CD4-positive, CD25-positive, alpha-beta regulatory T cell (primary cell): ENCODE measurements around the gene SGCD. TPM values are rescaled to one million over a fixed set of nuclear protein-coding genes. Genes with fewer than 3 reads are reported as not detected.

Source experiments
- ATAC-seq, 2 donors: fragments of 150-1000 bp; cut with Tn5 transposase; one replicate each; pipeline ENCODE4 v1.10.0; 2021; ENCODE audit warnings: low read depth in 2 of 2, moderate number of reproducible peaks in 2 of 2, moderate library complexity in 1 of 2
- DNase-seq, 3 donors: peaks; one replicate each; pipeline versions ENCODE4 v3.0.0 to v3.0.0-alpha.2; 2012 to 2022; ENCODE audit warnings: mixed read lengths in 1 of 3
- H3K27ac ChIP-seq: one replicate; pipeline ENCODE4 v1.7.0; 2013; ENCODE audit warnings: mild to moderate bottlenecking, low read length; ENCODE audit not compliant: insufficient read depth, poor library complexity, severe bottlenecking
- H3K27me3 ChIP-seq: one replicate; pipeline ENCODE4 v1.7.0; 2013; ENCODE audit warnings: low read length; ENCODE audit not compliant: control insufficient read depth, insufficient read depth
- H3K36me3 ChIP-seq: one replicate; pipeline ENCODE4 v1.7.0; 2013; ENCODE audit warnings: mild to moderate bottlenecking, low read length, moderate library complexity; ENCODE audit not compliant: control insufficient read depth, insufficient read depth
- H3K4me1 ChIP-seq: 2 replicates; pipeline ENCODE4 v1.7.0; 2013; ENCODE audit warnings: mild to moderate bottlenecking, low read length; ENCODE audit not compliant: insufficient read depth, control insufficient read depth, poor library complexity, severe bottlenecking
- H3K4me3 ChIP-seq: one replicate; pipeline ENCODE4 v1.7.0; 2013; ENCODE audit warnings: low read depth, mild to moderate bottlenecking, low read length, moderate library complexity
- H3K9me3 ChIP-seq, 2 experiments: 1 replicate in 1 of 2; 2 replicates in 1 of 2; pipeline ENCODE4 v1.7.0; 2013; ENCODE audit warnings: low read length in 2 of 2, mild to moderate bottlenecking in 1 of 2, moderate library complexity in 1 of 2; ENCODE audit not compliant: control insufficient read depth in 2 of 2
- H3K27ac Mint-ChIP-seq, 3 donors: one replicate each; pipeline ENCODE4 v1.8.0; 2020 to 2022; ENCODE audit warnings: mild to moderate bottlenecking in 3 of 3, mixed read lengths in 3 of 3, moderate library complexity in 2 of 3
- H3K27me3 Mint-ChIP-seq: one replicate; pipeline ENCODE4 v1.8.0; 2022; ENCODE audit warnings: mild to moderate bottlenecking, mixed read lengths
- H3K36me3 Mint-ChIP-seq: one replicate; pipeline ENCODE4 v1.8.0; 2020; ENCODE audit warnings: mixed read lengths
- H3K4me1 Mint-ChIP-seq, 4 donors: one replicate each; pipeline ENCODE4 v1.8.0; 2020 to 2022; ENCODE audit warnings: mixed read lengths in 4 of 4, mild to moderate bottlenecking in 1 of 4
- H3K4me3 Mint-ChIP-seq, 4 donors: one replicate each; pipeline ENCODE4 v1.8.0; 2020 to 2022; ENCODE audit warnings: mild to moderate bottlenecking in 4 of 4, mixed read lengths in 4 of 4, moderate library complexity in 3 of 4
- H3K9me3 Mint-ChIP-seq, 7 donors: one replicate each; pipeline ENCODE4 v1.8.0; 2020 to 2022; ENCODE audit warnings: mixed read lengths in 7 of 7, mild to moderate bottlenecking in 3 of 7, moderate library complexity in 2 of 7
- polyA plus RNA-seq, 4 donors: library from polyadenylated mRNA; unstranded; fragments of 300-500 nt; fragmentation: Illumina TruSeq; gene quantifications; one replicate each; pipeline ENCODE4 v1.2.3, GENCODE V29; 2021
- total RNA-seq: library from RNA; stranded (reverse); gene quantifications from one replicate; pipeline ENCODE4 v1.2.3, GENCODE V29; 2022

SGCD gene
- total and polyA plus RNA-seq, 5 donors from 2014 or later: not detected

GRCh38 chr5:156446526-156446925 lies 119.6 kb downstream of the SGCD start:
- Mint-ChIP-seq H3K9me3 (peaks cover 0 to 4% (median 0%) of the 10 kb centered on the region in 7 donors), H3K36me3 (no peaks in the 10 kb centered on the region), H3K4me1 (no peaks in the 10 kb centered on the region), H3K27ac (no peak overlapping the region), H3K4me3 (no peak overlapping the region), H3K27me3 (peaks cover 15% of the 10 kb centered on the region)
- H3K27ac ChIP-seq: no peak overlapping the region
- ATAC-seq: no peak
- H3K27me3 ChIP-seq: peaks cover 12% of the 10 kb centered on the region
- no peaks in the 10 kb centered on the region for H3K4me1 ChIP-seq
- DNase-seq: no peak
- no peaks in the 10 kb centered on the region for H3K36me3 ChIP-seq
- H3K9me3 ChIP-seq: no peaks in the 10 kb centered on the region
- H3K4me3 ChIP-seq: no peak overlapping the region

- no peaks in the 10 kb centered on the region for H3K9me3 ChIP-seq
- Mint-ChIP-seq H3K4me3 (no peak overlapping the region), H3K36me3 (no peaks in the 10 kb centered on the region), H3K9me3 (peaks cover 0 to 6% (median 0%) of the 10 kb centered on the region in 7 donors), H3K4me1 (no peaks in the 10 kb centered on the region), H3K27ac (no peak overlapping the region), H3K27me3 (peaks cover 25% of the 10 kb centered on the region)
- H3K4me3 ChIP-seq: no peak overlapping the region
- no peaks in the 10 kb centered on the region for H3K36me3 ChIP-seq
- H3K4me1 ChIP-seq: no peaks in the 10 kb centered on the region
- no peak overlapping the region for H3K27ac ChIP-seq
- no peak for DNase-seq
- ATAC-seq: no peak
- H3K27me3 ChIP-seq: peaks cover 4% of the 10 kb centered on the region
These were observed 123.8 kb downstream of the SGCD start for GRCh38 chr5:156450778-156451177.

- Histone ChIP-seq H3K27ac (no peak overlapping the region), H3K27me3 (peaks cover 4% of the 10 kb centered on the region), H3K36me3 (no peaks in the 10 kb centered on the region), H3K4me3 (no peak overlapping the region), H3K9me3 (no peaks in the 10 kb centered on the region), H3K4me1 (no peaks in the 10 kb centered on the region)
- H3K27ac Mint-ChIP-seq: no peak overlapping the region
- DNase-seq (no peak), ATAC-seq (no peak)
- no peaks in the 10 kb centered on the region for H3K4me1 Mint-ChIP-seq
- H3K4me3 Mint-ChIP-seq: no peak overlapping the region
- peaks cover 20% of the 10 kb centered on the region for H3K27me3 Mint-ChIP-seq
- peaks cover 0 to 6% (median 0%) of the 10 kb centered on the region in 7 donors for H3K9me3 Mint-ChIP-seq
- no peaks in the 10 kb centered on the region for H3K36me3 Mint-ChIP-seq
These were observed 124.5 kb downstream of the SGCD start for GRCh38 chr5:156451505-156451904.

GRCh38 chr5:156456857-156457256 lies 129.9 kb downstream of the SGCD start:
- no peak overlapping the region for H3K27ac Mint-ChIP-seq
- no peaks in the 10 kb centered on the region for H3K36me3 Mint-ChIP-seq
- no peak overlapping the region for H3K27ac ChIP-seq
- H3K36me3 ChIP-seq: no peaks in the 10 kb centered on the region
- H3K4me3 ChIP-seq: no peak overlapping the region
- H3K27me3 ChIP-seq: no peaks in the 10 kb centered on the region
- H3K27me3 Mint-ChIP-seq: peaks cover 16% of the 10 kb centered on the region
- no peaks in the 10 kb centered on the region for H3K4me1 Mint-ChIP-seq
- no peaks in the 10 kb centered on the region for H3K9me3 ChIP-seq
- H3K4me1 ChIP-seq: no peaks in the 10 kb centered on the region
- no peak overlapping the region for H3K4me3 Mint-ChIP-seq
- no peak for DNase-seq
- peaks cover 0 to 4% (median 0%) of the 10 kb centered on the region in 7 donors for H3K9me3 Mint-ChIP-seq
- ATAC-seq: no peak

- Histone ChIP-seq H3K27ac (no peak overlapping the region), H3K36me3 (no peaks in the 10 kb centered on the region)
- DNase-seq: no peak
These were observed 132.9 kb downstream of the SGCD start for GRCh38 chr5:156459812-156460385.

GRCh38 chr5:156460471-156460870 lies 133.5 kb downstream of the SGCD start:
- Histone ChIP-seq H3K4me3 (no peak overlapping the region), H3K9me3 (no peaks in the 10 kb centered on the region), H3K27me3 (no peaks in the 10 kb centered on the region), H3K36me3 (no peaks in the 10 kb centered on the region), H3K27ac (no peak overlapping the region), H3K4me1 (no peaks in the 10 kb centered on the region)
- Mint-ChIP-seq H3K9me3 (peaks cover 0 to under 1% (median 0%) of the 10 kb centered on the region in 7 donors), H3K36me3 (no peaks in the 10 kb centered on the region), H3K27me3 (no peaks in the 10 kb centered on the region), H3K27ac (no peak overlapping the region), H3K4me1 (no peaks in the 10 kb centered on the region), H3K4me3 (no peak overlapping the region)
- ATAC-seq (no peak), DNase-seq (no peak)

More at GRCh38 chr5:156459812-156460385, 132.9 kb downstream of the SGCD start:
- H3K9me3 Mint-ChIP-seq: no peaks in the 10 kb centered on the region
- no peaks in the 10 kb centered on the region for H3K4me1 ChIP-seq
- H3K27me3 Mint-ChIP-seq: peaks cover 3% of the 10 kb centered on the region
- H3K4me3 Mint-ChIP-seq: no peak overlapping the region
- H3K9me3 ChIP-seq: no peaks in the 10 kb centered on the region
- no peak overlapping the region for H3K27ac Mint-ChIP-seq
- no peak for ATAC-seq
- H3K27me3 ChIP-seq: no peaks in the 10 kb centered on the region
- no peaks in the 10 kb centered on the region for H3K36me3 Mint-ChIP-seq
- no peaks in the 10 kb centered on the region for H3K4me1 Mint-ChIP-seq
- no peak overlapping the region for H3K4me3 ChIP-seq

GRCh38 chr5:156466871-156467270 lies 139.9 kb downstream of the SGCD start:
- H3K4me1 ChIP-seq: no peaks in the 10 kb centered on the region
- no peaks in the 10 kb centered on the region for H3K36me3 Mint-ChIP-seq
- H3K27ac ChIP-seq: no peak overlapping the region
- H3K9me3 Mint-ChIP-seq: peaks cover 0 to 2% (median 0%) of the 10 kb centered on the region in 7 donors
- peaks cover 1% of the 10 kb centered on the region for H3K27me3 ChIP-seq
- H3K9me3 ChIP-seq: no peaks in the 10 kb centered on the region
- no peak overlapping the region for H3K4me3 Mint-ChIP-seq
- no peak overlapping the region for H3K4me3 ChIP-seq
- peaks cover 4% of the 10 kb centered on the region for H3K27me3 Mint-ChIP-seq
- no peak overlapping the region for H3K27ac Mint-ChIP-seq
- no peak for DNase-seq
- no peaks in the 10 kb centered on the region for H3K36me3 ChIP-seq
- ATAC-seq: no peak
- H3K4me1 Mint-ChIP-seq: no peaks in the 10 kb centered on the region

GRCh38 chr5:156469636-156470035 lies 142.7 kb downstream of the SGCD start:
- DNase-seq: no peak
- ATAC-seq: no peak
- H3K4me1 Mint-ChIP-seq: no peaks in the 10 kb centered on the region
- H3K27ac ChIP-seq: no peak overlapping the region
- no peaks in the 10 kb centered on the region for H3K36me3 Mint-ChIP-seq
- no peak overlapping the region for H3K4me3 ChIP-seq
- peaks cover 2% of the 10 kb centered on the region for H3K27me3 ChIP-seq
- H3K4me1 ChIP-seq: no peaks in the 10 kb centered on the region
- peaks cover 0 to 2% (median 0%) of the 10 kb centered on the region in 7 donors for H3K9me3 Mint-ChIP-seq
- no peaks in the 10 kb centered on the region for H3K36me3 ChIP-seq
- peaks cover 4% of the 10 kb centered on the region for H3K27me3 Mint-ChIP-seq
- no peak overlapping the region for H3K4me3 Mint-ChIP-seq
- H3K9me3 ChIP-seq: no peaks in the 10 kb centered on the region
- H3K27ac Mint-ChIP-seq: no peak overlapping the region
